ENCODE data around the gene IL16. TPM values are rescaled to one million over a fixed set of nuclear protein-coding genes. Genes with fewer than 3 reads are reported as not detected.

The IL16 gene
- total RNA-seq, 1 donor from 2014 or later = not detected

DNA sequence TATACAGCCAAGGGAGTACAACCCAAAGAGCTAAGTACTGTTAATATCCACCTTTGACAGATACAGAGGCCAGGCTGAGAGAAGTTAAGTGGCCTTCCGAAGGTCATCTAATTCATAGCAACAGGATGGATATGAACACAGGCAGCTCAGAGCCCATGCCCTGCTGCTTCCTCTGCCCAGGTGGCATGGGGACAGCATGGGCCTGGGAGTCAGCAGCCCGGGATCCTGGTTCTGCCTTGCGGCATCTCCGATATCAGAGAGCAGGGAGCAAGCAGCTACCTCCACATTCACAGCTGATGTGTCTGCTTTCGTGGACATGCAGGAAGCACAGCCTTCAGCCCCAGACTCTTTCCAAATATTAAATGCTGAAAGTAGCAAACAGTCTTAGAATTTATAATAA is 71.7 kb downstream of the IL16 start:
- peaks cover 9% of the 10 kb centered on the region for H3K27me3 ChIP-seq (ENCODE audit: control insufficient read depth, insufficient read depth, low read length)
- no peaks in the 10 kb centered on the region for H3K36me3 ChIP-seq (ENCODE audit: control insufficient read depth, insufficient read depth, low read length)
- H3K4me3 ChIP-seq (ENCODE audit: low read depth, low read length) = no peak overlapping the region
- DNase-seq (ENCODE audit: low read depth) = no peak
- TF ChIP-seq, protein P1, sequence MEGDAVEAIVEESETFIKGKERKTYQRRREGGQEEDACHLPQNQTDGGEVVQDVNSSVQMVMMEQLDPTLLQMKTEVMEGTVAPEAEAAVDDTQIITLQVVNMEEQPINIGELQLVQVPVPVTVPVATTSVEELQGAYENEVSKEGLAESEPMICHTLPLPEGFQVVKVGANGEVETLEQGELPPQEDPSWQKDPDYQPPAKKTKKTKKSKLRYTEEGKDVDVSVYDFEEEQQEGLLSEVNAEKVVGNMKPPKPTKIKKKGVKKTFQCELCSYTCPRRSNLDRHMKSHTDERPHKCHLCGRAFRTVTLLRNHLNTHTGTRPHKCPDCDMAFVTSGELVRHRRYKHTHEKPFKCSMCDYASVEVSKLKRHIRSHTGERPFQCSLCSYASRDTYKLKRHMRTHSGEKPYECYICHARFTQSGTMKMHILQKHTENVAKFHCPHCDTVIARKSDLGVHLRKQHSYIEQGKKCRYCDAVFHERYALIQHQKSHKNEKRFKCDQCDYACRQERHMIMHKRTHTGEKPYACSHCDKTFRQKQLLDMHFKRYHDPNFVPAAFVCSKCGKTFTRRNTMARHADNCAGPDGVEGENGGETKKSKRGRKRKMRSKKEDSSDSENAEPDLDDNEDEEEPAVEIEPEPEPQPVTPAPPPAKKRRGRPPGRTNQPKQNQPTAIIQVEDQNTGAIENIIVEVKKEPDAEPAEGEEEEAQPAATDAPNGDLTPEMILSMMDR (IDR thresholded peaks at IDR 0.05; ENCODE audit: insufficient read depth, low read length, poor library complexity, severe bottlenecking) = no peak

GRCh38 chr15:81268881-81269601 is 72.4 kb downstream of the IL16 start:
- no peak for DNase-seq (ENCODE audit: low read depth)
- no peak overlapping the region for H3K4me3 ChIP-seq (ENCODE audit: low read depth, low read length)
- peaks cover 9% of the 10 kb centered on the region for H3K27me3 ChIP-seq (ENCODE audit: control insufficient read depth, insufficient read depth, low read length)
- TF ChIP-seq, protein P1 (IDR thresholded peaks at IDR 0.05; ENCODE audit: insufficient read depth, low read length, poor library complexity, severe bottlenecking) = no peak
- no peaks in the 10 kb centered on the region for H3K36me3 ChIP-seq (ENCODE audit: control insufficient read depth, insufficient read depth, low read length)

DNA sequence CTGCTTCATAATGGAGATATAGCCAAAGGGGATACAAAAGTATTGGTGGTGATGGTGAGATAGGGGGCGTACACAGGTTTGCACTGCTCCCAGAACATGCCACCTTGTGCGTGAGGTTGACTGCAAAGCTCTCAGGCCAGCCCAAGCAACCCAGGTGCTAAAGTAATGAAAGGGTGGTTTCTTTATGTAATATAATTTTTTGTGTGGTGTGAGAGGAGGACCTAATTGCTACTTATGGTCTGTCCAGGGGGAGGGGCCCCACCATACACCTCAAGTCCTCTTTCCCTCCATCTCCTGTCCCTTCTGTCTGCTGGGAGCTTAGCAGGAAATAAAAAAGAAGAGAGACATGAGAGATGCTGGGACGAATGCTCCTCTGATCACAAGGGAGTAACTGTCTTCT is 73.5 kb downstream of the IL16 start:
- H3K27me3 ChIP-seq (ENCODE audit: control insufficient read depth, insufficient read depth, low read length) = peaks cover 6% of the 10 kb centered on the region
- no peak overlapping the region for H3K4me3 ChIP-seq (ENCODE audit: low read depth, low read length)
- no peak for DNase-seq (ENCODE audit: low read depth)
- TF ChIP-seq, protein P1 (IDR thresholded peaks at IDR 0.05; ENCODE audit: insufficient read depth, low read length, poor library complexity, severe bottlenecking) = no peak
- no peaks in the 10 kb centered on the region for H3K36me3 ChIP-seq (ENCODE audit: control insufficient read depth, insufficient read depth, low read length)

- TF ChIP-seq, protein P1 (IDR thresholded peaks at IDR 0.05; ENCODE audit: insufficient read depth, low read length, poor library complexity, severe bottlenecking) = no peak
- H3K36me3 ChIP-seq (ENCODE audit: control insufficient read depth, insufficient read depth, low read length) = no peaks in the 10 kb centered on the region
- H3K4me3 ChIP-seq (ENCODE audit: low read depth, low read length) = no peak overlapping the region
- no peak for DNase-seq (ENCODE audit: low read depth)
- peaks cover 6% of the 10 kb centered on the region for H3K27me3 ChIP-seq (ENCODE audit: control insufficient read depth, insufficient read depth, low read length)
These were observed 74.3 kb downstream of the IL16 start for GRCh38 chr15:81270781-81271491.

- peaks cover 3% of the 10 kb centered on the region for H3K27me3 ChIP-seq (ENCODE audit: control insufficient read depth, insufficient read depth, low read length)
- TF ChIP-seq, protein P1 (IDR thresholded peaks at IDR 0.05; ENCODE audit: insufficient read depth, low read length, poor library complexity, severe bottlenecking) = no peak
- no peak overlapping the region for H3K4me3 ChIP-seq (ENCODE audit: low read depth, low read length)
- DNase-seq (ENCODE audit: low read depth) = no peak
- no peaks in the 10 kb centered on the region for H3K36me3 ChIP-seq (ENCODE audit: control insufficient read depth, insufficient read depth, low read length)
These were observed 75.3 kb downstream of the IL16 start for GRCh38 chr15:81271761-81272644.

Data from kidney epithelial cell (primary cell).